SK-N-SH treated with all-trans-retinoic acid at 6 μM for 48 hours (cell line): Measurements from ENCODE around the gene CAPN1.

Experiments
- ATAC-seq: fragments of 200-7000 bp; cut with Tn5 transposase; 3 replicates; pipeline ENCODE4 v1.9.1; 2020; ENCODE audit warnings: mild to moderate bottlenecking, moderate library complexity
- ARNTL ChIP-seq: fragments of 450-650 bp; formaldehyde crosslinking; IDR thresholded peaks from 2 replicates; pipeline ENCODE4 v1.5.0; 2020; ENCODE audit warnings: low read depth, mild to moderate bottlenecking, moderate library complexity, borderline replicate concordance
- BACH2 ChIP-seq: fragments of 250-450 bp; sonication (Bioruptor Pico); IDR thresholded peaks from 2 replicates; pipeline ENCODE4 v1.9.0; 2021; ENCODE audit warnings: mild to moderate bottlenecking, borderline replicate concordance
- CREB5 ChIP-seq: fragments of 250-450 bp; sonication (Bioruptor Pico); IDR thresholded peaks from 2 replicates; pipeline ENCODE4 v1.5.1; 2020; ENCODE audit warnings: low read depth, mild to moderate bottlenecking, moderate library complexity
- CSDC2 ChIP-seq: fragments of 250-450 bp; sonication (Bioruptor Pico); IDR thresholded peaks from 2 replicates; pipeline ENCODE4 v1.5.0; 2020; ENCODE audit warnings: mild to moderate bottlenecking, moderate library complexity
- ESRRG ChIP-seq: fragments of 250-450 bp; sonication (Bioruptor Pico); IDR thresholded peaks from 2 replicates; pipeline ENCODE4 v1.6.1; 2021; ENCODE audit warnings: mild to moderate bottlenecking
- GLIS3 ChIP-seq: fragments of 250-450 bp; sonication (Bioruptor Pico); IDR thresholded peaks from 2 replicates; pipeline ENCODE4 v1.5.0; 2020; ENCODE audit warnings: mild to moderate bottlenecking, moderate library complexity
- ISL1 ChIP-seq: fragments of 250-450 bp; sonication (Bioruptor Pico); IDR thresholded peaks from 2 replicates; pipeline ENCODE4 v2.1.2; 2022; ENCODE audit warnings: mild to moderate bottlenecking, moderate library complexity
- OSR1 ChIP-seq: fragments of 250-450 bp; sonication (Bioruptor Pico); IDR thresholded peaks from 2 replicates; pipeline ENCODE4 v1.8.0; 2022; ENCODE audit warnings: moderate library complexity, mild to moderate bottlenecking, inconsistent platforms
- PPARA ChIP-seq: fragments of 250-450 bp; sonication (Bioruptor Pico); IDR thresholded peaks from 2 replicates; pipeline ENCODE4 v1.5.0; 2020; ENCODE audit warnings: mild to moderate bottlenecking, borderline replicate concordance
- RARB ChIP-seq: fragments of 250-450 bp; sonication (Bioruptor Pico); IDR thresholded peaks from 2 replicates; pipeline ENCODE4 v1.8.0; 2021; ENCODE audit warnings: mild to moderate bottlenecking, moderate library complexity
- SNAI2 ChIP-seq: fragments of 250-450 bp; sonication (Bioruptor Pico); IDR thresholded peaks from 2 replicates; pipeline ENCODE4 v1.5.0; 2020; ENCODE audit warnings: mild to moderate bottlenecking, moderate library complexity
- TCF4 ChIP-seq: fragments of 250-450 bp; sonication (Bioruptor Pico); IDR thresholded peaks from 2 replicates; pipeline ENCODE4 v1.8.0; 2021; ENCODE audit warnings: mild to moderate bottlenecking, moderate library complexity, borderline replicate concordance
- TOX ChIP-seq: fragments of 250-450 bp; sonication (Bioruptor Pico); IDR thresholded peaks from 2 replicates; pipeline ENCODE4 v1.8.0; 2021; ENCODE audit warnings: mild to moderate bottlenecking, moderate library complexity, borderline replicate concordance
- TSHZ2 ChIP-seq: fragments of 250-450 bp; sonication (Bioruptor Pico); IDR thresholded peaks from 2 replicates; pipeline ENCODE4 v1.5.0; 2020; ENCODE audit warnings: mild to moderate bottlenecking, moderate library complexity
- ZC3H10 ChIP-seq: fragments of 250-450 bp; sonication (Bioruptor Pico); IDR thresholded peaks from 2 replicates; pipeline ENCODE4 v1.5.1; 2021; ENCODE audit warnings: mild to moderate bottlenecking, moderate library complexity
- ZFP3 ChIP-seq: fragments of 250-450 bp; sonication (Bioruptor Pico); IDR thresholded peaks from 2 replicates; pipeline ENCODE4 v1.5.0; 2020; ENCODE audit warnings: mild to moderate bottlenecking, moderate library complexity
- ZFP30 ChIP-seq: fragments of 450-650 bp; formaldehyde crosslinking; IDR thresholded peaks from 2 replicates; pipeline ENCODE4 v1.5.0; 2022; ENCODE audit warnings: mild to moderate bottlenecking, moderate library complexity
- ZNF565 ChIP-seq: fragments of 450-650 bp; formaldehyde crosslinking; conservative IDR thresholded peaks from 2 replicates; pipeline ENCODE4 v1.5.0; 2020; ENCODE audit warnings: low read depth, mild to moderate bottlenecking, moderate library complexity
- ZNF70 ChIP-seq: fragments of 450-650 bp; formaldehyde crosslinking; IDR thresholded peaks from 2 replicates; pipeline ENCODE4 v1.5.0; 2020; ENCODE audit warnings: mild to moderate bottlenecking, moderate library complexity
- ZNF8 ChIP-seq: fragments of 450-650 bp; formaldehyde crosslinking; IDR thresholded peaks from 2 replicates; pipeline ENCODE4 v1.5.0; 2020; ENCODE audit warnings: mild to moderate bottlenecking, moderate library complexity
- TF ChIP-seq, protein P1 (sequence below): fragments of 250-450 bp; sonication (Bioruptor Pico); IDR thresholded peaks from 2 replicates; pipeline ENCODE4 v1.8.0; 2021; ENCODE audit warnings: low read depth, mild to moderate bottlenecking, moderate library complexity, borderline replicate concordance
- TF ChIP-seq, protein P2 (sequence below): fragments of 250-450 bp; sonication (Bioruptor Pico); IDR thresholded peaks from 2 replicates; pipeline ENCODE4 v1.5.1; 2021; ENCODE audit warnings: mild to moderate bottlenecking, moderate library complexity

The CAPN1 gene

GRCh38 chr11:65205602-65205967 lies 23.9 kb downstream of the CAPN1 start (continued):
- TF ChIP-seq ZFP3 (CRISPR knock-in tag) (no peak), TOX (CRISPR knock-in tag) (no peak), CREB5 (no peak), ZNF8 (CRISPR knock-in tag) (no peak)

- TF ChIP-seq, protein P1, sequence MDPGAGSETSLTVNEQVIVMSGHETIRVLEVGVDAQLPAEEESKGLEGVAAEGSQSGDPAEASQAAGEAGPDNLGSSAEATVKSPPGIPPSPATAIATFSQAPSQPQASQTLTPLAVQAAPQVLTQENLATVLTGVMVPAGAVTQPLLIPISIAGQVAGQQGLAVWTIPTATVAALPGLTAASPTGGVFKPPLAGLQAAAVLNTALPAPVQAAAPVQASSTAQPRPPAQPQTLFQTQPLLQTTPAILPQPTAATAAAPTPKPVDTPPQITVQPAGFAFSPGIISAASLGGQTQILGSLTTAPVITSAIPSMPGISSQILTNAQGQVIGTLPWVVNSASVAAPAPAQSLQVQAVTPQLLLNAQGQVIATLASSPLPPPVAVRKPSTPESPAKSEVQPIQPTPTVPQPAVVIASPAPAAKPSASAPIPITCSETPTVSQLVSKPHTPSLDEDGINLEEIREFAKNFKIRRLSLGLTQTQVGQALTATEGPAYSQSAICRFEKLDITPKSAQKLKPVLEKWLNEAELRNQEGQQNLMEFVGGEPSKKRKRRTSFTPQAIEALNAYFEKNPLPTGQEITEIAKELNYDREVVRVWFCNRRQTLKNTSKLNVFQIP (CRISPR knock-in tag): no peak
- TF ChIP-seq ZNF70 (CRISPR knock-in tag): no peak
- TF ChIP-seq TSHZ2 (CRISPR knock-in tag): no peak
- TF ChIP-seq ZNF8 (CRISPR knock-in tag): no peak
- no peak for TF ChIP-seq ZFP30 (CRISPR knock-in tag)
- no peak for TF ChIP-seq ARNTL
- TF ChIP-seq OSR1: no peak
- TF ChIP-seq ZNF565 (CRISPR knock-in tag): no peak
- TF ChIP-seq PPARA (CRISPR knock-in tag): no peak
- TF ChIP-seq, protein P2, sequence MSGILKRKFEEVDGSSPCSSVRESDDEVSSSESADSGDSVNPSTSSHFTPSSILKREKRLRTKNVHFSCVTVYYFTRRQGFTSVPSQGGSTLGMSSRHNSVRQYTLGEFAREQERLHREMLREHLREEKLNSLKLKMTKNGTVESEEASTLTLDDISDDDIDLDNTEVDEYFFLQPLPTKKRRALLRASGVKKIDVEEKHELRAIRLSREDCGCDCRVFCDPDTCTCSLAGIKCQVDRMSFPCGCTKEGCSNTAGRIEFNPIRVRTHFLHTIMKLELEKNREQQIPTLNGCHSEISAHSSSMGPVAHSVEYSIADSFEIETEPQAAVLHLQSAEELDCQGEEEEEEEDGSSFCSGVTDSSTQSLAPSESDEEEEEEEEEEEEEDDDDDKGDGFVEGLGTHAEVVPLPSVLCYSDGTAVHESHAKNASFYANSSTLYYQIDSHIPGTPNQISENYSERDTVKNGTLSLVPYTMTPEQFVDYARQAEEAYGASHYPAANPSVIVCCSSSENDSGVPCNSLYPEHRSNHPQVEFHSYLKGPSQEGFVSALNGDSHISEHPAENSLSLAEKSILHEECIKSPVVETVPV (CRISPR knock-in tag): no peak
- no peak for TF ChIP-seq SNAI2 (CRISPR knock-in tag)
- TF ChIP-seq ESRRG (CRISPR knock-in tag): no peak
- no peak for TF ChIP-seq RARB (CRISPR knock-in tag)
- no peak for TF ChIP-seq TOX (CRISPR knock-in tag)
- no peak for ATAC-seq
Measured at GRCh38 chr11:65206441-65206841, 24.7 kb downstream of the CAPN1 start.

DNA sequence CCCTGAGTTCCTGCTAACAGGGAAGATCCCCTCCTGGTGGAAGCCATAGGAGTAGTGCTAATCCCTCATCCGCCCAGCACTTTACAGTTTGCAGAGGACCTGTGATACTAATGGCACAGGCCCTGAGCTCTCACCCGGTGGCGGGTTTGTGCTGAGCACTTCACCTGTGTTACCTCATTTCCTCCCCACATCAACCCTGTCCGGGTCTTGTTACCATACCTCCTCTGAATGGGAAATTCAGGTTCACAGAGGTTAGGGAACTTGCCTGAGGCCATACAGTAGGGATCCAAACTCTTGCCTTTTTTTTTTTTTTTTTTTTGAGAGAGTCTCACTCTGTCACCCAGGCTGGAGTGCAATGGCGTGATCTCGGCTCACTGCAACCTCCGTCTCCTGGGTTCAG lies 25.2 kb downstream of the CAPN1 start:
- ATAC-seq: no peak
- TF ChIP-seq ZFP30 (CRISPR knock-in tag): no peak
- TF ChIP-seq TCF4 (CRISPR knock-in tag): no peak
- TF ChIP-seq BACH2: no peak
- no peak for TF ChIP-seq ZNF565 (CRISPR knock-in tag)
- no peak for TF ChIP-seq ARNTL
- TF ChIP-seq ZFP3 (CRISPR knock-in tag): no peak
- TF ChIP-seq ZNF8 (CRISPR knock-in tag): no peak
- TF ChIP-seq ZNF70 (CRISPR knock-in tag): no peak
- no peak for TF ChIP-seq GLIS3 (CRISPR knock-in tag)
- no peak for TF ChIP-seq OSR1
- no peak for TF ChIP-seq ZC3H10
- TF ChIP-seq ISL1 (CRISPR knock-in tag): no peak
- no peak for TF ChIP-seq PPARA (CRISPR knock-in tag)

DNA sequence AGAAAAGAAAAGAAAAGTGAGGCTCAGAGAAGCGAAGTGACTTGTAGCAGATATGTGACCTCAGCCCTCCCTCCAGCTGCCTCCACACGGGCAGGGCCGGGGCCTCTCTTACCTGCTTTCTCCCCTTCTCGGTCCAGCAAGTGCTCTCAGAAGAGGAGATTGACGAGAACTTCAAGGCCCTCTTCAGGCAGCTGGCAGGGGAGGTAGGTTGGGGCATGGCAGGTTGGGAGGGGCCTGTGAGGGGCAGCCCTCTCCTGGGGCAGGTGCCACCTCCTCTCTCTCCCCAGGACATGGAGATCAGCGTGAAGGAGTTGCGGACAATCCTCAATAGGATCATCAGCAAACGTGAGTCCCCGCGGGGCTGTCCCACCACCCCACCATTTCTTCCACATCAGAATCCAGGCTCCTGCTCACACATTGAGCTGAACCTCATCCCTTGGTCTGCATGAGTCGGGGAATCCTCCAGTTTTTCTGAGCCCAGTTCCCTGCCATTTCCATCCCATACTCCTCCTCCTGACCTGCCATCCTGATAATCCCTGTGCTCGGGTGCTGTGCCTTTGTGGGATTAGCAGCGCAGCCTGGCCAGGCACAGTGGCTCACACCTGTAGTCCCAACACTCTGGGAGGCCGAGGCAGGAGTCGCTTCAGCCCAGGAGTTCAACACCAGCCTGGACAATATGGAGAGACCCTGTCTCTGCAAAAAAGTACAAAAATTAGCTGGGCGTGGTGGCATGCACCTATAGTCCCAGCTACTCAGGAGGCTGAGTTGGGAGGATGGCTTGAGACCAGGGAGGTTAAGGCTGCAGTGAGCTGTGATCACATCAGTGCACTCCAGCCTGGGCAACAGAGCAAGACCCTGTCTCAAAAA lies 26.4 kb downstream of the CAPN1 start:
- ATAC-seq: no peak
- TF ChIP-seq ZNF565 (CRISPR knock-in tag): no peak
- TF ChIP-seq ZFP30 (CRISPR knock-in tag): no peak
- no peak for TF ChIP-seq SNAI2 (CRISPR knock-in tag)
- TF ChIP-seq ZNF70 (CRISPR knock-in tag): no peak
- TF ChIP-seq CREB5: no peak
- TF ChIP-seq, protein P2 (CRISPR knock-in tag): no peak
- no peak for TF ChIP-seq ESRRG (CRISPR knock-in tag)
- no peak for TF ChIP-seq TOX (CRISPR knock-in tag)
- TF ChIP-seq, protein P1 (CRISPR knock-in tag): no peak
- no peak for TF ChIP-seq PPARA (CRISPR knock-in tag)
- TF ChIP-seq BACH2: no peak
- TF ChIP-seq ARNTL: no peak
- TF ChIP-seq RARB (CRISPR knock-in tag): no peak
- no peak for TF ChIP-seq CSDC2 (CRISPR knock-in tag)
